Activated CD4-positive, CD25-positive, alpha-beta regulatory T cell (primary cell): ENCODE data around the gene NOCT.
"Not testable (repeated sequence)": the region's sequence is repeated elsewhere in the genome, so short reads cannot be mapped to it uniquely, and the experiment has no call there.

Experiments used
- DNase-seq, 4 experiments: peaks; one replicate each; lab custom pipeline; 2025; lab: John Stamatoyannopoulos, UW

The NOCT gene, protein sequence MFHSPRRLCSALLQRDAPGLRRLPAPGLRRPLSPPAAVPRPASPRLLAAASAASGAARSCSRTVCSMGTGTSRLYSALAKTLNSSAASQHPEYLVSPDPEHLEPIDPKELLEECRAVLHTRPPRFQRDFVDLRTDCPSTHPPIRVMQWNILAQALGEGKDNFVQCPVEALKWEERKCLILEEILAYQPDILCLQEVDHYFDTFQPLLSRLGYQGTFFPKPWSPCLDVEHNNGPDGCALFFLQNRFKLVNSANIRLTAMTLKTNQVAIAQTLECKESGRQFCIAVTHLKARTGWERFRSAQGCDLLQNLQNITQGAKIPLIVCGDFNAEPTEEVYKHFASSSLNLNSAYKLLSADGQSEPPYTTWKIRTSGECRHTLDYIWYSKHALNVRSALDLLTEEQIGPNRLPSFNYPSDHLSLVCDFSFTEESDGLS

DNA sequence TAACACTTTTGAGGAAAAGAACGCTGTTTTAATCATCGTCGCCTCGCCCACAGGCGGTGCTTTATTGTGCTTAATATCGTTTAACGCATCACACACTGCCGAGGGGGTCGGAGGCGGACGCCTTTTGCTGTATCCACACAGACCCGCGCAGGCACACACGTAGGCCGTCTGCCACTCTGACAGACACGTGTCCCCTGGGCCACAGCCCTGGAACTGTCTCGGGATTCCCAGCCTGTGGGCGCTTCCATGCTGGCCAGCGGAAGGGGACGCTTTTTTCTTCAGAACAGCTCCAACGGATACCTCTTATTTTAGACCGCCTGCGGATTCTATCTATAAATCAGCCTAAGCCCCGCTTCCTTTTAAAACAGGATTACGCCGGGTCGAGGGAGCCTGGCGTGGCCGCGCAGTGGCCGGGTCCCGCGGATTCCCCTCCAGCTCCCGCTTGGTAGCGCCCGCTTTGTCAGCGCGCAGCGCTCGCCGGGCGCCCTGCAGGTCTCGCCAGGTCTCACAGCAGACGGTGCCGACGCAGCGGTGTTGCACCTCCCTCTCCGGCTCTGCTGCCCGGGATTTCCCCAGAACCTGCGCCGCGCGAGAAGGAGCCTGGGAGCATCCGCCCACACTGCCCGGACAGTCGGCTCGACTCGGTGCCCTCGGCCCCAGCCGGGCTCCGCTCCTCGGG lies at the start of gene NOCT:
NOCT (plus strand) TSS at position 513 of the 679 bp plus-strand sequence. CDS start 201 bp downstream, outside the sequence.
- peak; percentile 70 to 85 (median 77) for DNase-seq

DNA sequence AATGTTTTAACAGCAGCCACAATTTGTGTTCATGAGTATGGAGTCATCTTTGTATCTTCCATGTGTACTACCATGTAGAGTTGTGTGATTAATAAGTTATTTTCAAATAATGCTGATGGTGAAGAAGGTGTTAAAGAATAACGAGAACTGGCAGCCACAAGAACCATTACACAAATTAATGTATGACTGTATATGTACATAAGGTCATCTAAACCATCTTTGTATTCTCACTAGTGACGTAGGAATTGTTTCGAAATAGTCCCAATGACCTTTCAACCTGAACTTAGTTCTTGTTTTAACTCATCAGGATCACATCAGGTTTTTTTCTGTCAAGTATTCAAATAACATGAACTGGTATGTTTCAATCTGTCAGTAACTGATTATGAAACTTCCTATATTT lies 48.3 kb upstream of the NOCT start:
- no peak for DNase-seq

DNA sequence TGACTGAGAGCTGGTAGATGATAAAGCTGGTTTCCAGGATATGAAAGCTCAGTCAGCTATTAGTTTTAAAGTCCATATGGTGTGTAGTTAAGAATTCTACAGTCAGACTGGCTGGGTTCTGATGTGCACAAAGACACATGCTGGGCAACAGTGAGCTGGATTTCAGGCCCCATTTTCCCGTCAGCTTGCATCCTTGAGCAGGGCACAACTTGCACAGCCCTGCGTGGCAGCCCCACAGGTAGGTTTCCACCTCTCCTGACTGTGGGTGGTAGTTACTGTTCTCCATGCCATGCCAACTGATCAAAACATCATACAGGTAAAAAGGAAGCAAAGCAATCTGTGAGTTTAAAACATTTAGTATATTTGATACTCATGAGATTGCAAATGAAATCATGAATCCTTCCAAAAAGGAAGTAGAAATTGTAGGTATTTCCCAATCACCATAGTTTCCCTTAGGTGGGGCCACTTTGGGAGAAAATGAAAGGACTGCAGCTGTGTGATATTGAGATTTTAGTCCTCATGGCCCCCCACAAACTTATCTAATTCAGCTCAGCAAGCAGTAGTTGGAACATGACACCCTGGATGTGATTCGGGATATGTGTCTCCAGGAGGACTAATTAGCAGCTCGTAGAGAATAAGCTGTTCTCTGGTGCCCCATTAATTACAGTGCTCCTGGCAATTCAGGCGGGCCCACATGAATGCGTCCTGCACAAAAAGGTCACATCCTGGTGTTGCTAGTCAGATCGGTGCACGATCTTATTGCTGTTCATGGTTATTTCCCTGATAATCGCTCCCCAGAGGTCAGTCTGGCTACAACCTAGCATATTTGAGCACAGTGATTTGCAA lies 42.4 kb upstream of the NOCT start:
- no peak for DNase-seq

DNA sequence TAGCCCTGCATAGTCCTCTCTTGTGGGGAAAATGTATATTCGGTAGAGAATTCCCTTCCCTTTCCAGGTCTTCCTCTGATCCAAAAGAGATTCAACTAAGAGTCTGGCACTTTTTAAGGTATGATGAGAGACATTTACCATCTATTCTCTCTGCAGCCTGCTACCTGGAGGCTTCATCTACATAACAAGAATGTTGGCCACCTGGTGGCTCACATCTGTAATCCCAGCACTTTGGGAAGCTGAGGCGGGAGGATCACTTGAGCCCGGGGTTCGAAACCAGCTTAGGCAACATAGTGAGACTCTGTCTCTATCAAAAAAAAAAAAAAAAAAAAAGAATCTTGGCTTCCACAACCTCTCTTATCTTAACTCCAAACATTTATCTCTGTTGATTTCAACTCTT lies 40.4 kb upstream of the NOCT start:
- no peak for DNase-seq

DNA sequence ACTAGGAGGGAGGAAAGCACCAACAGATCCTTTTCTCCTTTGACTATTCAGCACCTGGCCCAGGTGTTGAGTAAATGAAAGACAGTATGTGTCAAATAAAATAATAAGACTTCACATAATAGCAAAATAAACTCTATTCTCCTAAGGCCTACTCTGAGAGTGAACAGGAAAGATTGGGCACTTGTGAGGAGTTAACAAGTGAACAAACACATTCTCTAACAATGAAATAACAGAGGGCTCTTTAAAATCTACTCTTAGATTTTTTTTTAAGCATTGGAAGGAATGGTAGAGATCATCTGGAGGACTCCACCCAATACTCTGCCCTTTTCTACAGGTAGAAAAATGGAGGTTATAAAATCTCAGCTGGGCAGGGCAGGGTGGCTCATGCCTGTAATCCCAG lies 39.1 kb upstream of the NOCT start:
- no peak for DNase-seq

DNA sequence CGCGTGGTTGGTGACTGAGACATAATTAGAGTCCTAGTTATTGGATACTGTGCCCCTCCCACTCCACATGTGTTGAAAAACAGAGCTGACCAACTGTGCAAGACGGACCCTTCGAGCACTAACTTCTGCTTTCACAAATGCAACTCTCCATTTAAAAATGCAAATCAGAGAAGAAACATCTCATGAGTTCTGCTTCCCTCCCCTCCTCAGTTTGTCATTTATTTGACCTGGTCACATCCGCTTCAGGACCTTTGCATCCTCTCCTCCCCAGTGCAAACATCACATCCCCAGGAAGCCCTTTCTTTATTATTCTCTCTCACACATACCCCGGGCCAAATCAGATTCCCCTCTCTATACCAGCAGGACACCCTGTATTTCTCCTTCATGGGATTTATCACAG lies 38.1 kb upstream of the NOCT start:
- no peak for DNase-seq

DNA sequence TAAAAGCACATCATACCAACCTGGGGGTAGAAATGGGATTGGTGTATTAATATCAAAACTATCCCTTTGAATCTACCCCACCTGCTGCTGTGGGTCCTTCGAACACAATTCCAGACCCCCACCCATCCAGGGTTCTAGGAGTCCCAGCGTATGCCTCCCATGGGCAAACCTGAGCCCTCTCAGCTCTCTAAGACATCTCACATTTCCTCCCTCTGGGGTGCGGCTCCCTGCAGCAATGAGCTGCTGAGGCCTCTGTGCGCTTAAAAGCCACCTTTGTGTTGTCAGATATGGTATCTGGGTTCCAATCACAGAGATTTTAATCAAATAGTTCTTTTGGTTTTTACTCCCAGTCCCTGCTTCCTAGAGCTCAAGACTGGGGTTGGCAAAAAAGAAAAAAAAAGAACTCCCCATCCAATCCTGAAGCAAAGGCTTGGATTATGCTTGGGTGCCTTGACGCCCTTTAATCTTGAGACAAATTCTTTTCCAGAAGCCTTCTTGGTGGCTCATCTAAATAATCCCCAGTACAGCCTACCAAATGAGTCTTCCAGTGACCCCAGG lies 37.5 kb upstream of the NOCT start:
- no peak for DNase-seq

DNA sequence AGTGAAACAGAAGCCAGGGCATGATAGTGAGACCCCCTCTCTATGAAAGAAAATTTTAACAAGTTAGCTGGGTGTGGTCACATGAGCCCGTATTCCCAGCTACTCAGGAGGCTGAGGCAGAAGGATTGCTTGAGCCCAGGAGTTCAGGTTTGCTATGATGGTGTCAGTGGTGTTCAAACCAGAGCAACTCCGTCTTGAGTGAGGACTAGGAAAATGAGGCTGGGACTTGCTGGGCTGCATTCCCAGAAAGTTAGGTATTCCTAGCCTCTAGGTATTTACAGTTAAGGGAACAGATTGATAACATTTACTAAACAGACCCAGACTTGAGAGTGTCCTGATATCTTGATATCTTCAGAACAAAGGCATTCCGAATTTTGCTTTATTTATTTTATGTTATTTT lies 37.0 kb upstream of the NOCT start:
- no peak for DNase-seq

DNA sequence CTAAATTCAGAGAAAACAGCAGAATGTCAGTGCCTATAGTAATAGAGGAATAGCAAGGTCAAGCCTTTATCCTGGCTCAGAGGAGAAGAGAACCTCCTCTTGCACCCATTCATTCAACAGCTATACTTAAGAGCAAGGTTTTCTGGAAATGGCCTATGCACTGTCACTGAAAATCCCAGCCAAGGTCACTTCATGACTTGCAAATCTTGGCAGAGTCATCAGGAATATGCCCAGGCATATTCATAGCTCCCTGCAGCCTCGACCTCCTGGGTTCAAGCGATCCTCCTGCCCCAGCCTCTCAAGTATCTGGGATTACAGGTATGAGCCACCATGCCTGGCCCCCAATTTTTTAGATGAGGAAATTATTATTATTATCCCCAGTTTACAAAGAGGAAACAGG lies 35.8 kb upstream of the NOCT start:
- DNase-seq, result no peak

DNA sequence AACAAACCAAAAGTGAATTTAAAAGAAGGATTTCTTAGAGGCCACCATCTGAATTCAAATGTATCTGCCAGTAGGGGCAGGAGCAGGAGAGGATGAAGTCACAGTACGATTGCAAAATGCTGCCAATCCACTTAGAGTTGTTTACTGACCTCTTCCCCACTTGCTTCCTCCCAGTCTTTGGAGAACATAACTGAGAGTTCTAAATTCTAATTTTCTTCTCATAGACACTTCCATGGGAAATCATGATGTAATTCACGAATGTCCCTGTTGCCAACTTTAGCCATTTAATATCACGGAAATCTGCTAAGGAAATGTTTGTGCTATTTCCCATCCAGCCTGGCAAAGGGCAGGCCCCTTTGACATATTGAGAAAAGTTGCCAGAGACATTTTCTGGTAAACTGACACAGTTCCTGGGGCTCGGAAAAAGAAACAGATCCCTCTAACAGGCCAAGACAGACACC lies 33.6 kb upstream of the NOCT start:
- no peak for DNase-seq

DNA sequence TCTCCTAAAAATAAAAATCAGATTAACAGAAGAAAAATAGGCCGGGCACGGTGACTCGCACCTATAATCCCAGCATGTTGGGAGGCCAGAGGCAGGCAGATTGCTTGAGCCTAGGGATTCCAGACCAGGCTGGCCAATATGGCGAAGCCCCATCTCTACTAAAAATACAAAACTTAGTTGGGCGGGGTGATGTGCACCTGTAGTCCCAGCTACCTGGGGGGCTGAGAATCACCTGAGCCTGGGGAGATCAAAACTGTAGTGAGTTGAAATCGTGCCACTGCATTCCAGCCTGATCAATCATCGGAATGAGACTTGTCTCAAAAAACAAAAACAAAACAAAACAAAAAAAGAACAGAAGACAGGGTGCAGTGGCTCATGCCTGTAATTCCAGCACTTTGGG lies 32.8 kb upstream of the NOCT start:
- no peak for DNase-seq

DNA sequence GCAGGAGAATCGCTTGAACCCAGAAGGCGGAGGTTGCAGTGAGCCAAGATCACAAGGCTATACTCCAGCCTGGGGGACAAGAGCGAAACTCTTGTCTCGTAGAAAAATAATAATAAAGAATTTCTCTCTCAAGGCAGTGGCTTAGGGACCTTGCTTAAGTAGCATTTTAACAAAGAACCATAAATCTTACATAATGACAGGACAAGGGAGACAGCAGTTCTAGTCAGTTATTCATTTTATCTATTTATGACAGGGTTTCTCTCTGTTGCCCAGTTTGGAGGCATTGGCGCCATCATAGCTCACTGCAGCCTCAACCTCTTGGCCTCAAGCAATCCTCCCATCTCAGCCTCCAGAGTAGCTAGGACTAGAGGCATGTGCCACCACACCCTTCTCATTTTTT lies 31.9 kb upstream of the NOCT start:
- no peak for DNase-seq

DNA sequence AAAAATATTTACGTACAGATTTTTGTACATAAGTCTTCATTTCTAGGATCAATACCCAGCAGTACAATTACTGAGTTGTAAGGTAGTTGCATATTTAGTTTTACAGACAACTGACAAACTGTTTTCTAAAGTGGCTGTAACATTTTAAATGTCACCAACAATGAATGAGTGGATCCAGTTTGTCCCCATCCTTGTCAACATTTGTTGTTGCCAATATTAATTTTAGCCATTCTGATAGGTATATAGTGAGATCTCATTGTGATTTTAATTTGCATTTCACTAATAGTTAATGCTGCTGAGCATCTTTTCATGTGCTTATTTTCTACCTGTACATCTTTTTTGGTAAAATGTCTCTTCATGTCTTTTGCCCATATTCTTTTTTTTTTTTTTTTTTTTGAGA lies 30.9 kb upstream of the NOCT start:
- no peak for DNase-seq

DNA sequence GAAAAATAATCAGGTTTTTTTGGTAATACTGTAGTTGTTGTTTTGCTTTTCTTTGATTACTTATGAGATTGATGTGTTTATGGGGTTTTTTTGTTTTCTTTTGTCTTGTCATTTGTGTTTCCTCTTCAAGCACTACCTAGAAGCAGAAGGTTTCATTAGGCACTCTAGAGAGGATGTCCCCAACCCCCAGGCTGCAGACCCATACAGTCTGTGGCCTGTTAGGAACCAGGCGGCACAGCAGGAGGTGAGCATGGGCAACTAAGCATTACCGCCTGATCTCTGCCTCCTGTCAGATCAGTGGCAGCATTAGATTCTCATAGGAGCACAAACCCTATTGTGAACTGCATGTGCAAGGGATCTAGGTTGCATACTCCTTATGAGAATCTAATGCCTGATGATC lies 22.9 kb upstream of the NOCT start:
- no peak for DNase-seq

DNA sequence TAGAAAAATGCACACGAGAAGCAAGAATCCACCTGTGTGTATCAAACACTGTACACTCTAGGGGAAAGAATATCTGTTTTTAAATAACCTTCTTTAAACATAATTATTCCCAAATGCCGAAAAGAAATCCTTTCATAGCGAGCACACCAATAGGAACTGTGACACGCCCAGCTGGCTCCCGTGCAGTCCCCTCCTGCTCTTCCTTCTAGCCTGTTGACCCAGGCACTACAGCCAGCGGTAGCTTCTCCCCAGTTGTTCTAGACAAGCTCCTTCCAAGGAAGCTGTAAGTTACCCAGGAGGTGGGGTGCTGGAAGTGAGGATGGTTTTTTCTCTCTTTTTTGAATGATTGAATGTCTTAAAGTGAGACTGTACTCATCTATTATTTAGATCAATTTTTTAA lies 19.5 kb upstream of the NOCT start:
- DNase-seq, result no peak

DNA sequence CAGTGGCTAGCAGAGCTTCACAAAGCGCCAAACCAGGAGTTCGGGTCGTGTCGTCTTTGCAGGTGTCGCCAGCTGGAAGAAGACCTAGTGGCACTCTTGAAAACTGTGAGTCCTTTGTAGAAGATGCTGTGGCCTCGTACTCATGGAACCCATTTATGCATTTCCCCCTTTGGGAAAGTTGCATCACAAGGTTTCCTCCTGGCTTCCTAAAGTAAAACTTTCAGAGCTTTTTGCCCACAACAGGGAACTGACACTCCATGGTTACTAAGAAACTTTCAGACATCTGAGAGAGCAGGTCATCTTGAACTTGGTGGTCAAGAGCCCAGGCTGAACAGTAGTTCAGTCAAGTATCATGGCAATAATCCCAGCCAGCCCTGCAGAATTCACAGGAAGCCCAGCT lies 15.9 kb upstream of the NOCT start:
- DNase-seq, result no peak

DNA sequence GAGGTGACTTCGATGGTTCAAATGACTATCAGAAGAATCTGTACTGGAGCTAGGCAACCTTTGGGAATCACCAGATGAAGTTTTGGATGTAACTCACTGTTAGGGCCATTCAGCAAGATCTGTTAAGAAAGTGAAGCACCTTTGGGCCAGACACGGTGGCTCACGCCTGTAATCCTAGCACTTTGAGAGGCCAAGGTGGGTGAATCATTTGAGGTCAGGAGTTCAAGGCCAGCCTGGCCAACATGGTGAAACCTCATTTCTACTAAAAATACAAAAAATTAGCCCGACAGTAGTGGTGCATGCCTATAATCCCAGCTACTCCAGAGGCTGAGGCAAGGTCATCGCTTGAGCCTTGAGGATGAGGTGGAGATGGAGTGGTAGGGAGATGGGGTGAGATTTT lies 15.4 kb upstream of the NOCT start:
- not testable (repeated sequence) for DNase-seq

DNA sequence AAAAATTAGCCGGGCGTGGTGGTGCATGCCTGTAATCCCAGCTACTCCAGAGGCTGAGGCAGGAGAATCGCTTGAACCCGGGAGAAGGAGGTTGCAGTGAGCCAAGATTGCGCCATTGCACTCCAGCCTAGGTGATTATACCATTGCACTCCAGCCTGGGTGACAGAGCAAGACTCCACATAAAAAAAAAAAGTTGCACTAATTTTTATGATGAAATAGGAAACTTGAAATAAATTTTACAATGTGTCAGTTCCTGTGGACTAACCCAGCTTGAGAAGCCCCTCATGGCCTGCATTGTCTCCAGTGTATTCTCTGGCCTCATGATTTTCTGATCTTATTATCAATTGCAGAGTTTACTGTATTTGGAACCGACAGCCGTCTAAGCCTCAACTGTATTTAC lies 14.2 kb upstream of the NOCT start:
- DNase-seq, result not testable (repeated sequence)

DNA sequence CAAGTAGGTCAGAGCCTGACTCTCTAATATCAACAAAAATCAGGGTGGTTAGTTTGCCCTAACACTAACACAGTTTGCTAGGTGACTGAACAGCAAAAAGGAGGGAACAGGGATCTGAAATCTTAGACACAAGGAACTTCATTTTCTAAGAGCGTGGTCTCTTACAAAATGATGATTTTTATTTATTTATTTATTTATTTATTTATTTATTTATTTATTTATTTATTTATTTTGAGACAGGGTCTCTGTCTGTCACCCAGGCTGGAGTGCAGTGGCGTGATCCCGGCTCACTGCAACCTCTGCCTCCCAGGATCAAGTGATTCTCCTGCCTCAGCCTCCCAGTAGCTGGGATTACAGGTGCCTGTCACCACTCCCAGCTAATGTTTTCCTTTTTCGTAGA lies 11.9 kb upstream of the NOCT start:
- DNase-seq, result not testable (repeated sequence)

DNA sequence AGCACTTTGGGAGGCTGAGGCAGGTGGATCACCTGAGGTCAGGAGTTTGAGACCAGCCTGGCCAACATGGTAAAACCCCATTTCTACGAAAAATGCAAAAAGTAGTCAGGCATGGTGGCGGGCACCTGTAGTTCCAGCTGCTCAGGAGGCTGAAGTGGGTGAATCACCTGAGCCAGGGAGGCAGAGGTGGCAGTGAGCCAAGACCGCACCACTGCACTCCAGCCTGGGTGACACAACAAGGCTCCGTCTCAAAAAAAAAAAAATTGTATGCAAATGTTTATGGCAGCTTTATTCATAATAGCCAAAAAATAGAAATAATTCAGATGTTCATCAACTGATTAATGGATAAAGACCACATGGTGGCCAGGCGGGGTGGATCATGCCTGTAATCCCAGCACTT lies 9.8 kb upstream of the NOCT start:
- no peak for DNase-seq

DNA sequence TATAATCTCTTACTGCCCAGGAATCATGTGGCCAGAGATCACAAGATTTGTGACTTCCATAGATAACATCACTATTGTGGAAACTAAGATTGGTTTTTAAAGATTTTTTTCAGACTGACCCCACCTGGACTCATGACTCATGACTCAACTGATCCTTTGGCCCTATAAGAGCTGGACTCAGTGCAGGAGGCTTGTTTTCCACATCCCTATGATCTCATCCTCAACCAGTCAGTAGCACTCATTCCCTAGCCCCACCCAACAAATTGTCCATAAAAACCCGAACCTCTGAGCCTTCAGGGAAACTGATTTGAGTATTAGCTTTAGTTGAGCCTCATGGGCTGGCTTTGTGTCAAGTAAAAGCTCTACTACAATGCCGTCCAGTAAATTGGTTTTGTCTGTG lies 7.9 kb upstream of the NOCT start:
- no peak for DNase-seq

DNA sequence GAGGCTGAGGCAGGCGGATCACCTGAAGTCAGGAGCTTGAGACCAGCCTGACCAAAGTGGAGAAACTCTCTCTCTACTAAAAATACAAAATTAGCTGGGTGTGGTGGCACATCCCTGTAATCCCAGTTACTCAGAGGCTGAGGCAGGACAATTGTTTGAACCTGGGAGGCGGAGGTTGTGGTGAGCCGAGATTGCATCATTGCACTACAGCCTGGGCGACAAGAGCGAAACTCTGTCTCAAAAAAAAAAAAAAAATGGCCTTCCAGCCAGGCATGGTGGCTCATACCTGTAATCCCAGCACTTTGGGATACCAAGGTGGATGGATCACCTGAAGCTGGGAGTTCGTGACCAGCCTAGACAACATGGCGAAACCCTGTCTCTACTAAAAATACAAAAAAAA lies 7.3 kb upstream of the NOCT start:
- DNase-seq, result not testable (repeated sequence)
